HG02642 (cell line): ENCODE data around the gene COBL.

Experiments used
- ATAC-seq: cut with Tn5 transposase; IDR thresholded peaks from one replicate; pipeline ENCODE4 v1.9.1; 2021; ENCODE audit warnings: mild to moderate bottlenecking; ENCODE audit not compliant: unreplicated experiment, poor library complexity

COBL gene

GRCh38 chr7:51326656-51327286, 10.2 kb upstream of the COBL start:
- ATAC-seq, result no peak

- no peak for ATAC-seq
These were observed 9.3 kb upstream of the COBL start for GRCh38 chr7:51325908-51326307.

GRCh38 chr7:51325261-51325676, 8.7 kb upstream of the COBL start:
- ATAC-seq, result no peak

- ATAC-seq, result no peak
These were observed 7.7 kb upstream of the COBL start for GRCh38 chr7:51324206-51324898.

- ATAC-seq, result no peak
These were observed 5.4 kb upstream of the COBL start for GRCh38 chr7:51321961-51322515.

- no peak for ATAC-seq
These were observed 2.4 kb upstream of the COBL start for GRCh38 chr7:51318886-51319579.

- ATAC-seq, result no peak
These were observed 1.4 kb upstream of the COBL start for GRCh38 chr7:51318001-51318400.

GRCh38 chr7:51317582-51317910, 937 bp upstream of the COBL start:
- ATAC-seq, result no peak

GRCh38 chr7:51316262-51316665, 345 bp downstream of the COBL start:
- ATAC-seq, result no peak

- no peak for ATAC-seq
These were observed 982 bp downstream of the COBL start for GRCh38 chr7:51315393-51316261.

- no peak for ATAC-seq
These were observed 1.9 kb downstream of the COBL start for GRCh38 chr7:51314726-51315125.

GRCh38 chr7:51313738-51314425, 2.7 kb downstream of the COBL start:
- no peak for ATAC-seq

- no peak for ATAC-seq
These were observed 3.5 kb downstream of the COBL start for GRCh38 chr7:51312951-51313737.

GRCh38 chr7:51311166-51311565, 5.4 kb downstream of the COBL start:
- no peak for ATAC-seq

- ATAC-seq, result no peak
These were observed 6.5 kb downstream of the COBL start for GRCh38 chr7:51310131-51310583.

- ATAC-seq, result no peak
These were observed 7.1 kb downstream of the COBL start for GRCh38 chr7:51309361-51310130.

- ATAC-seq, result no peak
These were observed 7.9 kb downstream of the COBL start for GRCh38 chr7:51308696-51309095.

- no peak for ATAC-seq
These were observed 8.3 kb downstream of the COBL start for GRCh38 chr7:51308265-51308664.
